Stimulated activated CD4-positive, alpha-beta T cell treated with anti-CD3 and anti-CD28 coated beads, Interleukin-1b, Interleukin-23, amount 100 ng/mL, for 1 hour (primary cell): ENCODE results near the gene SLC1A6.
"Not testable (repeated sequence)": the region's sequence is repeated elsewhere in the genome, so short reads cannot be mapped to it uniquely, and the experiment has no call there.

Experiments
- DNase-seq, 2 donors: peaks; one replicate each; pipeline ENCODE4 v3.0.0-alpha.2; 2020; ENCODE audit warnings: low read depth in 2 of 2

Gene SLC1A6

GRCh38 chr19:14979476-14980255 lies at the start of gene SLC1A6:
Gene SLC1A6 (minus strand): TSS chr19:14979864. CDS start chr19:14972910, 6,954 bp downstream.
- no peak for DNase-seq

GRCh38 chr19:15028490-15028889 lies 48.8 kb upstream of the SLC1A6 start:
- DNase-seq, result no peak

GRCh38 chr19:15025217-15025616 lies 45.6 kb upstream of the SLC1A6 start:
- no peak for DNase-seq

GRCh38 chr19:15022752-15023151 lies 43.1 kb upstream of the SLC1A6 start:
- no peak for DNase-seq

- no peak for DNase-seq
These were observed 41.8 kb upstream of the SLC1A6 start for GRCh38 chr19:15021286-15022007.

- not testable (repeated sequence) for DNase-seq
These were observed 39.2 kb upstream of the SLC1A6 start for GRCh38 chr19:15018836-15019235.

GRCh38 chr19:15015946-15016542 lies 36.4 kb upstream of the SLC1A6 start:
- DNase-seq, result no peak

- no peak for DNase-seq
These were observed 34.9 kb upstream of the SLC1A6 start for GRCh38 chr19:15014579-15014978.

GRCh38 chr19:15010501-15011300 lies 31.0 kb upstream of the SLC1A6 start:
- DNase-seq, result no peak

- DNase-seq, result no peak
These were observed 28.6 kb upstream of the SLC1A6 start for GRCh38 chr19:15008308-15008707.

- no peak for DNase-seq
These were observed 18.3 kb upstream of the SLC1A6 start for GRCh38 chr19:14997981-14998380.

GRCh38 chr19:14992780-14993179 lies 13.1 kb upstream of the SLC1A6 start:
- no peak for DNase-seq

GRCh38 chr19:14985133-14985532 lies 5.5 kb upstream of the SLC1A6 start:
- DNase-seq, result no peak

GRCh38 chr19:14978161-14978776 lies 1.4 kb downstream of the SLC1A6 start:
- DNase-seq, result no peak

GRCh38 chr19:14977128-14977527 lies 2.5 kb downstream of the SLC1A6 start:
- DNase-seq, result no peak

GRCh38 chr19:14974488-14974887 lies 5.2 kb downstream of the SLC1A6 start:
- DNase-seq, result no peak

- DNase-seq, result no peak
These were observed 7.0 kb downstream of the SLC1A6 start for GRCh38 chr19:14972676-14973075.

- no peak for DNase-seq
These were observed 8.2 kb downstream of the SLC1A6 start for GRCh38 chr19:14971474-14971873.

- DNase-seq, result no peak
These were observed 11.4 kb downstream of the SLC1A6 start for GRCh38 chr19:14968247-14968646.

- DNase-seq, result no peak
These were observed 17.5 kb downstream of the SLC1A6 start for GRCh38 chr19:14961956-14962685.

GRCh38 chr19:14959263-14959662 lies 20.4 kb downstream of the SLC1A6 start:
- DNase-seq, result no peak
